Keratinocyte (primary cell): Measurements from ENCODE around the gene UQCRC1. TPM values are rescaled to one million over a fixed set of nuclear protein-coding genes. Genes with fewer than 3 reads are reported as not detected.

Source experiments
- DNase-seq: peaks from one replicate; pipeline ENCODE4 v3.0.0-alpha.2; 2011; ENCODE audit warnings: low read depth, missing footprints, low spot score
- FAIRE-seq: peaks from 2 replicates; lab custom pipeline; 2011; peaks lifted over from hg19 to GRCh38; lab: Jason Lieb, UNC
- H2AFZ ChIP-seq: 2 replicates; pipeline ENCODE4 v1.6.0; 2012; ENCODE audit warnings: low read length, control low read depth, inconsistent platforms; ENCODE audit not compliant: control insufficient read depth
- H3K27ac ChIP-seq: 2 replicates; pipeline ENCODE4 v1.5.1; 2011; ENCODE audit warnings: low read length; ENCODE audit not compliant: control insufficient read depth, insufficient read depth
- H3K27me3 ChIP-seq: 3 replicates; pipeline ENCODE4 v1.6.0; 2011; ENCODE audit warnings: low read length; ENCODE audit not compliant: control insufficient read depth, insufficient read depth; ENCODE audit errors: extremely low read depth
- H3K36me3 ChIP-seq, 2 experiments: 2 replicates in 1 of 2; 3 replicates in 1 of 2; pipeline ENCODE4 v1.5.1; 2011; ENCODE audit warnings: low read length in 2 of 2, mild to moderate bottlenecking in 1 of 2; ENCODE audit not compliant: control insufficient read depth in 2 of 2, insufficient read depth in 2 of 2; ENCODE audit errors: extremely low read depth in 1 of 2
- H3K4me1 ChIP-seq: 3 replicates; pipeline ENCODE4 v1.5.1; 2011; ENCODE audit warnings: low read length; ENCODE audit not compliant: control insufficient read depth, insufficient read depth; ENCODE audit errors: extremely low read depth
- H3K4me2 ChIP-seq: 3 replicates; pipeline ENCODE4 v1.6.0; 2011; ENCODE audit warnings: low read depth, low read length; ENCODE audit not compliant: control insufficient read depth, insufficient read depth; ENCODE audit errors: extremely low read depth
- H3K4me3 ChIP-seq, 3 experiments: fragments of 200-600 bp in 1 of 3; sonication (generic) in 1 of 3; 2 replicates in 2 of 3; 3 replicates in 1 of 3; pipeline ENCODE4 v1.5.1; 2011 to 2016; ENCODE audit warnings: low read length in 3 of 3, mild to moderate bottlenecking in 3 of 3, control low read depth in 2 of 3, inconsistent platforms in 1 of 3, low read depth in 1 of 3, mixed read lengths in 1 of 3, mixed run types in 1 of 3, moderate library complexity in 1 of 3; ENCODE audit not compliant: control insufficient read depth in 2 of 3, insufficient read depth in 2 of 3; ENCODE audit errors: extremely low read depth in 1 of 3
- H3K79me2 ChIP-seq: 2 replicates; pipeline ENCODE4 v1.6.0; 2012; ENCODE audit warnings: low read length; ENCODE audit not compliant: control insufficient read depth, insufficient read depth
- H3K9ac ChIP-seq: 3 replicates; pipeline ENCODE4 v1.6.0; 2011; ENCODE audit warnings: low read length; ENCODE audit not compliant: control insufficient read depth, insufficient read depth; ENCODE audit errors: extremely low read depth
- H3K9me1 ChIP-seq: 3 replicates; pipeline ENCODE4 v1.6.0; 2011; ENCODE audit warnings: low read length; ENCODE audit not compliant: control insufficient read depth, insufficient read depth; ENCODE audit errors: extremely low read depth
- H3K9me3 ChIP-seq: 2 replicates; pipeline ENCODE4 v1.5.1; 2012; ENCODE audit warnings: low read depth, low read length; ENCODE audit not compliant: control insufficient read depth
- H4K20me1 ChIP-seq: 3 replicates; pipeline ENCODE4 v1.6.0; 2011; ENCODE audit warnings: low read length; ENCODE audit not compliant: control insufficient read depth, insufficient read depth; ENCODE audit errors: extremely low read depth
- EZH2 ChIP-seq: IDR thresholded peaks from one replicate; pipeline ENCODE4 v1.6.1; 2012; ENCODE audit warnings: inconsistent platforms, mild to moderate bottlenecking, low read length, moderate library complexity
- dilution Hi-C: fragments of 300-500 bp; cut with MboI; formaldehyde crosslinking; loops from one replicate; pipeline ENCODE4 v1.7.0; 2020; ENCODE audit warnings: low sequenced_read_pairs; ENCODE audit not compliant: extremely low pct_ligation_motif_present
- polyA plus RNA-seq, 5 experiments: library from polyadenylated mRNA; depleted of rRNA in 3 of 5; stranded (reverse) in 3 of 5; stranded (forward) in 1 of 5; unstranded in 1 of 5; fragments of >200 nt; gene quantifications; 1 replicate in 1 of 5; 2 replicates in 3 of 5; 3 replicates in 1 of 5; pipeline versions ENCODE4 v1.2.1 to v1.2.3, GENCODE V29; 2011 to 2012; ENCODE audit warnings: missing spikeins in 2 of 5, low read depth in 1 of 5, low replicate concordance in 1 of 5
- TF ChIP-seq, protein P1 (sequence below), 3 experiments: IDR thresholded peaks in 1 of 3; conservative IDR thresholded peaks in 1 of 3; optimal IDR thresholded peaks in 1 of 3; 2 replicates in 2 of 3; 3 replicates in 1 of 3; pipeline versions ENCODE3 to v1.5.1; 2011; ENCODE audit warnings: low read length in 3 of 3, mild to moderate bottlenecking in 3 of 3, moderate library complexity in 2 of 3, control low read depth in 1 of 3, inconsistent platforms in 1 of 3; ENCODE audit not compliant: insufficient read depth in 2 of 3; ENCODE audit errors: extremely low read depth in 1 of 3

UQCRC1 gene
- polyA plus RNA-seq, 1 donor (not counting 4 experiments of a cell fraction or from before 2014, with no cell fraction given): 440 TPM

GRCh38 chr3:48571938-48572337, 37.5 kb downstream of the UQCRC1 start:
- no peak for TF ChIP-seq EZH2
- TF ChIP-seq, protein P1, sequence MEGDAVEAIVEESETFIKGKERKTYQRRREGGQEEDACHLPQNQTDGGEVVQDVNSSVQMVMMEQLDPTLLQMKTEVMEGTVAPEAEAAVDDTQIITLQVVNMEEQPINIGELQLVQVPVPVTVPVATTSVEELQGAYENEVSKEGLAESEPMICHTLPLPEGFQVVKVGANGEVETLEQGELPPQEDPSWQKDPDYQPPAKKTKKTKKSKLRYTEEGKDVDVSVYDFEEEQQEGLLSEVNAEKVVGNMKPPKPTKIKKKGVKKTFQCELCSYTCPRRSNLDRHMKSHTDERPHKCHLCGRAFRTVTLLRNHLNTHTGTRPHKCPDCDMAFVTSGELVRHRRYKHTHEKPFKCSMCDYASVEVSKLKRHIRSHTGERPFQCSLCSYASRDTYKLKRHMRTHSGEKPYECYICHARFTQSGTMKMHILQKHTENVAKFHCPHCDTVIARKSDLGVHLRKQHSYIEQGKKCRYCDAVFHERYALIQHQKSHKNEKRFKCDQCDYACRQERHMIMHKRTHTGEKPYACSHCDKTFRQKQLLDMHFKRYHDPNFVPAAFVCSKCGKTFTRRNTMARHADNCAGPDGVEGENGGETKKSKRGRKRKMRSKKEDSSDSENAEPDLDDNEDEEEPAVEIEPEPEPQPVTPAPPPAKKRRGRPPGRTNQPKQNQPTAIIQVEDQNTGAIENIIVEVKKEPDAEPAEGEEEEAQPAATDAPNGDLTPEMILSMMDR (optimal IDR thresholded peaks at IDR 0.05 in 1 of 3, IDR thresholded peaks at IDR 0.05 in 1 of 3, conservative IDR thresholded peaks at IDR 0.05 in 1 of 3; ENCODE audit: extremely low read depth in 1 of 3, insufficient read depth in 2 of 3, low read length in 3 of 3): no peak
- no peak overlapping the region for H3K9ac ChIP-seq
- peaks cover 13% of the 10 kb centered on the region for H4K20me1 ChIP-seq
- no peak overlapping the region for H3K4me2 ChIP-seq
- no peaks in the 10 kb centered on the region for H3K9me3 ChIP-seq
- H3K4me1 ChIP-seq: peaks cover 5% of the 10 kb centered on the region
- H3K36me3 ChIP-seq: peaks cover 69 to 73% of the 10 kb centered on the region in 2 experiments
- DNase-seq: no peak
- no peak overlapping the region for H3K4me3 ChIP-seq
- H3K79me2 ChIP-seq: peaks cover 14% of the 10 kb centered on the region
- H3K9me1 ChIP-seq: peaks cover 3% of the 10 kb centered on the region
- no peak overlapping the region for H2AFZ ChIP-seq
- H3K27me3 ChIP-seq: no peaks in the 10 kb centered on the region
- dilution Hi-C loops: no loop called here
- FAIRE-seq: no peak
- no peak overlapping the region for H3K27ac ChIP-seq

DNA sequence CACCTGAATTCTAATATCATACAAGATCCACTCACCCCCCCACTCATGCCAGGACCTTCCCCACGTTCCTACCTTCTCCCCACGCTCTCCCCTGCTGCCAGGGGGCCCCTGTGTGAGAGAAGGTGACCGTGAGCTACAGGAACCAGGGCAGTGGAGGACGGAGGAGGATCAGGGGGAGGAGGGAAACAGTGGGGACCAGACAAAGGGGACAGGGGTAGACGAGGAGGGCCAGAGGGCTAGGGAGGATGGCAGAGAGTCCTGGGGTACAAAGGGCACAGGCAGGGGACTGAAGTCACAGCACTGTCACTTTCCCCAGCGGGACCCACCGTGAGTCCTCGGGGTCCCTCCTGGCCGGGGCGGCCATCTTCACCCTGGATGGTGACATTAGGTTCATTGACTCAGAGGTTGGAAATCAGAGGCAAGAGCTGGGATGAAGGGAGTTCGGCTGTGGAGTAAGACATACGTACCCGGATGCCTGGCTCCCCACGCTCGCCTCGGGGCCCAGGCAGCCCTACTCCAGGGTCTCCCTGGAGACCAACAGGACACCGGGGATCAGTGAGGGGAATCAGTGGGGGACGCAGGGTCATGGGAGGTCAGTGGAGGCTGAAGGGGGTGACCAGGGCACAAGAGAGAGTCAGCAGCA, 39.5 kb downstream of the UQCRC1 start:
- Histone ChIP-seq H3K9ac (no peak overlapping the region), H3K79me2 (peaks cover 9% of the 10 kb centered on the region), H4K20me1 (peaks cover 12% of the 10 kb centered on the region), H3K27me3 (no peaks in the 10 kb centered on the region), H3K9me1 (peaks cover 3% of the 10 kb centered on the region), H3K9me3 (no peaks in the 10 kb centered on the region), H3K4me2 (no peak overlapping the region), H3K36me3 (peaks cover 64 to 67% of the 10 kb centered on the region in 2 experiments), H3K4me1 (peaks cover 25% of the 10 kb centered on the region), H3K4me3 (no peak overlapping the region), H3K27ac (no peak overlapping the region), H2AFZ (no peak overlapping the region)
- no peak for TF ChIP-seq EZH2
- dilution Hi-C loops: no loop called here
- DNase-seq (no peak), FAIRE-seq (no peak)
